IMR-90 (cell line): ENCODE results near the gene CCL23.

Source experiments
- CEBPB ChIP-seq: IDR thresholded peaks from 2 replicates; pipeline ENCODE4 v1.6.1; 2012; ENCODE audit warnings: low read depth, low read length, improper control_type of control experiment
- CTCF ChIP-seq: conservative IDR thresholded peaks from 2 replicates; pipeline ENCODE4 v1.5.1; 2012; ENCODE audit warnings: mild to moderate bottlenecking, low read depth, low read length, improper control_type of control experiment
- ELK1 ChIP-seq: fragments of 150-350 bp; IDR thresholded peaks from 2 replicates; pipeline ENCODE4 v1.6.1; 2016; ENCODE audit warnings: low read depth, mild to moderate bottlenecking, low read length, moderate library complexity, borderline replicate concordance
- MAFK ChIP-seq: IDR thresholded peaks from 2 replicates; pipeline ENCODE4 v1.6.1; 2012; ENCODE audit warnings: low read depth, low read length, improper control_type of control experiment
- MXI1 ChIP-seq: IDR thresholded peaks from 2 replicates; pipeline ENCODE4 v1.6.1; 2012; ENCODE audit warnings: low read depth, mild to moderate bottlenecking, low read length, moderate library complexity, borderline replicate concordance
- POLR2A ChIP-seq: IDR thresholded peaks from 2 replicates; pipeline ENCODE4 v1.6.1; 2012; ENCODE audit warnings: mild to moderate bottlenecking, low read depth, low read length
- RAD21 ChIP-seq: IDR thresholded peaks from 2 replicates; pipeline ENCODE4 v1.6.1; 2012; ENCODE audit warnings: low read length, improper control_type of control experiment
- SMC3 ChIP-seq: fragments of 150-350 bp; IDR thresholded peaks from 2 replicates; pipeline ENCODE4 v1.6.1; 2016; ENCODE audit warnings: low read depth, mild to moderate bottlenecking, antibody characterized with exemption, low read length, moderate library complexity

- no peak for TF ChIP-seq CTCF
- TF ChIP-seq POLR2A: no peak
- no peak for TF ChIP-seq ELK1
- TF ChIP-seq CEBPB: no peak
- TF ChIP-seq MXI1: no peak
- TF ChIP-seq SMC3: no peak
- TF ChIP-seq RAD21: no peak
- no peak for TF ChIP-seq MAFK
Observed at GRCh38 chr17:36057911-36058310, 40.1 kb upstream of the CCL23 start.
